Amniotic epithelial cell (primary cell): ENCODE results near the gene UBL4A.

ENCODE experiments used
- DNase-seq: peaks from one replicate; pipeline ENCODE4 v3.0.0-alpha.2; 2010; ENCODE audit warnings: low read depth

UBL4A gene

GRCh38 chrX:154486396-154487207 lies at the start of gene UBL4A:
Gene UBL4A (minus strand): TSS chrX:154486615. CDS start chrX:154486584, 31 bp downstream.
- DNase-seq: peak; percentile 80

GRCh38 chrX:154535892-154536291 lies 49.5 kb upstream of the UBL4A start:
- no peak for DNase-seq

GRCh38 chrX:154534526-154535322 lies 48.3 kb upstream of the UBL4A start:
- peak; percentile 71 for DNase-seq

- no peak for DNase-seq
Measured at GRCh38 chrX:154532690-154533089, 46.3 kb upstream of the UBL4A start.

GRCh38 chrX:154531626-154532025 lies 45.2 kb upstream of the UBL4A start:
- DNase-seq: peak; percentile 80

GRCh38 chrX:154530286-154530685 lies 43.9 kb upstream of the UBL4A start:
- no peak for DNase-seq

GRCh38 chrX:154529206-154529612 lies 42.8 kb upstream of the UBL4A start:
- DNase-seq: peak; percentile 54

- peak; percentile 72 for DNase-seq
Measured at GRCh38 chrX:154526901-154527675, 40.7 kb upstream of the UBL4A start.

GRCh38 chrX:154525606-154526490 lies 39.4 kb upstream of the UBL4A start:
- no peak for DNase-seq

GRCh38 chrX:154519389-154519788 lies 33.0 kb upstream of the UBL4A start:
- DNase-seq: no peak

GRCh38 chrX:154517101-154517781 lies 30.8 kb upstream of the UBL4A start:
- DNase-seq: peak; percentile 61

GRCh38 chrX:154516656-154517100 lies 30.3 kb upstream of the UBL4A start:
- peak; percentile 95 for DNase-seq

GRCh38 chrX:154515966-154516655 lies 29.7 kb upstream of the UBL4A start, which contains the start of gene FAM3A:
Gene FAM3A (minus strand): TSS chrX:154516232. CDS start chrX:154515772, 460 bp downstream.
- DNase-seq: no peak

GRCh38 chrX:154515090-154515965 lies 28.9 kb upstream of the UBL4A start:
- DNase-seq: no peak

- DNase-seq: no peak
Measured at GRCh38 chrX:154513716-154514115, 27.3 kb upstream of the UBL4A start.

- DNase-seq: no peak
Measured at GRCh38 chrX:154512879-154513553, 26.6 kb upstream of the UBL4A start.

GRCh38 chrX:154511761-154512160 lies 25.3 kb upstream of the UBL4A start:
- DNase-seq: no peak

GRCh38 chrX:154509455-154509854 lies 23.0 kb upstream of the UBL4A start:
- no peak for DNase-seq
